Measurements from ENCODE around the gene ADCK1. TPM values are rescaled to one million over a fixed set of nuclear protein-coding genes. Genes with fewer than 3 reads are reported as not detected.

The ADCK1 gene
- total and polyA plus RNA-seq, 9 of the 15 experiments (the other 6 are each of a cell fraction or from before 2014, with no cell fraction given) = 2.8 to 8.9 (median 4.3) TPM

DNA sequence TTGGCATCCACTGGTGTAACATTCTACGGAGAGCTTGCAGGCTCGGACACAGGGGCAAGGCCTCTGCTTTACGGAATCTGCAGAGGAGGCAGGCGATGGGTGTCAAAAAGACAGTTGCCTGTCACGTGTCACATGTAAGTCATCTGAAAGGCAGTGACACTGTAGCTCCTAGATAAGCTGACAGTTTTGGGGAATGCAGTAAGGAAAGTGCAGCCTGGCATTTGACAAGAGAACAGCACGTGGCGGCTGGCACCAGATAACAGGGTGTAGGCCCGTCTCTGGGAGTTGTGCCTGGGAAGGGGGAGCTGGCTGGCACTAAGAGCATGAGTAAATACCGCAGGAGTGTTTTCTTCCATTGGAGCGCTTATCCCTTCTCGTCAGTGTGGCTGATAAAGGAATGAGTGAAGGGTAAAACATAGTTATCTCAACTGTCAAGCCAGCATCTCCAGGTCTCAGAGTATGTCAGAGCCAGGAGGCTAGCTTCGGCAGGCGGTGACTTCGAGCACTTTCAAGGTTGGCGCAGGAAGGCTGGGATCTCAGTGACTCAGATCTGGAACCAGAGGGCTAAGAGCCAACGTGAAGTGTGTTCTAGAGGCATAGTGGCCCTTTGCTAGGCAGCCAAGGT lies 26.1 kb downstream of the ADCK1 start (continued):
- TF ChIP-seq HIVEP1 (CRISPR knock-in tag; IDR thresholded peaks at IDR 0.05) (no peak), BMI1 (IDR thresholded peaks at IDR 0.05; ENCODE audit: low read length) (no peak), ZNF668 (CRISPR knock-in tag; IDR thresholded peaks at IDR 0.05) (peak; percentile 50; the same call in 1 of the 2 replicates), ZBTB7A (IDR thresholded peaks at IDR 0.05; ENCODE audit: borderline replicate concordance, control insufficient read depth, low read depth, low read length) (no peak), HDAC3 (IDR thresholded peaks at IDR 0.05; ENCODE audit: borderline replicate concordance, partially characterized antibody) (no peak), ARID1B (IDR thresholded peaks at IDR 0.05) (peak; percentile 94), RBBP5 (IDR thresholded peaks at IDR 0.05; ENCODE audit: borderline replicate concordance, insufficient read depth, low read length, poor library complexity, severe bottlenecking) (no peak), DNMT1 (IDR thresholded peaks at IDR 0.05) (no peak), NCOA4 (IDR thresholded peaks at IDR 0.05; ENCODE audit: partially characterized antibody) (no peak), ZNF449 (CRISPR knock-in tag; IDR thresholded peaks at IDR 0.05) (peak; percentile 15; the same call in 1 of the 2 replicates), ZC3H11A (IDR thresholded peaks at IDR 0.05; ENCODE audit: low read depth, low read length) (no peak), HDGF (IDR thresholded peaks at IDR 0.05) (no peak), HNRNPUL1 (IDR thresholded peaks at IDR 0.05; ENCODE audit: low read length) (no peak), HNRNPLL (IDR thresholded peaks at IDR 0.05; ENCODE audit: low read depth, low read length, poor library complexity, severe bottlenecking) (no peak), TCFL5 (CRISPR knock-in tag; conservative IDR thresholded peaks at IDR 0.05) (no peak), E2F6 (IDR thresholded peaks at IDR 0.05; ENCODE audit: borderline replicate concordance in 1 of 2, extremely low read depth in 1 of 2, insufficient read depth in 1 of 2, insufficient read length in 1 of 2, low read depth in 1 of 2, low read length in 1 of 2, poor library complexity in 1 of 2, severe bottlenecking in 1 of 2) (peak; percentile 74 to 78), ZNF24 (IDR thresholded peaks at IDR 0.05) (peak; percentile 92), TCF7 (IDR thresholded peaks at IDR 0.05; ENCODE audit: borderline replicate concordance) (no peak), POLR3A (IDR thresholded peaks at IDR 0.05; ENCODE audit: borderline replicate concordance, extremely low read depth, insufficient read depth, insufficient read length) (no peak), ZSCAN32 (CRISPR knock-in tag; IDR thresholded peaks at IDR 0.05) (no peak), FOSL1 (tag; conservative IDR thresholded peaks at IDR 0.05) (peak; percentile 77), ZNF175 (CRISPR knock-in tag; IDR thresholded peaks at IDR 0.05; ENCODE audit: low read depth) (no peak), ZNF347 (CRISPR knock-in tag; IDR thresholded peaks at IDR 0.05; ENCODE audit: low read depth) (no peak), MBD2 (IDR thresholded peaks at IDR 0.05; ENCODE audit: borderline replicate concordance, low read depth) (peak; percentile 71; the same call in 1 of the 2 replicates), NR3C1 (CRISPR knock-in tag; IDR thresholded peaks at IDR 0.05) (no peak), NRF1 (conservative IDR thresholded peaks at IDR 0.05 in 1 of 2, IDR thresholded peaks at IDR 0.05 in 1 of 2) (no peak)

Measured in K562 (cell line).